HCT116 (cell line): ENCODE measurements around the gene CREBBP. TPM values are rescaled to one million over a fixed set of nuclear protein-coding genes. Genes with fewer than 3 reads are reported as not detected.

Source experiments
- ATAC-seq: fragments of 200-7000 bp; cut with Tn5 transposase; 2 replicates; pipeline ENCODE4 v1.9.1; 2020; ENCODE audit warnings: mild to moderate bottlenecking, moderate library complexity
- BruUV-seq: library from RNA; stranded (reverse); fragments of 400-500 nt; replicated peaks from 2 replicates; lab custom pipeline; 2021; lab: Mats Ljungman, UMichigan
- CTCF ChIA-PET: fragments of 300-600 bp; sonication (Branson Sonifier 250); formaldehyde crosslinking; loops from one replicate; lab custom pipeline; 2021; ENCODE audit warnings: antibody characterized with exemption; lab: Charles Lee
- POLR2A ChIA-PET: fragments of 300-600, 350-600 bp; sonication (Branson Sonifier 250); formaldehyde crosslinking; loops from one replicate; lab custom pipeline; 2021; ENCODE audit warnings: antibody characterized with exemption; lab: Charles Lee
- RAD21 ChIA-PET, 2 experiments: fragments of 300-600 bp; sonication (Branson Sonifier 250); formaldehyde crosslinking; loops; one replicate each; lab custom pipeline; 2023; ENCODE audit warnings: low total read pairs in 2 of 2; ENCODE audit not compliant: uncharacterized antibody in 2 of 2, unreplicated experiment in 2 of 2, low non-redundant PET in 1 of 2; lab: Charles Lee
- DNase-seq: peaks from one replicate; pipeline ENCODE4 v3.0.0-alpha.2; 2010; ENCODE audit warnings: low read depth, low spot score
- H2AFZ ChIP-seq: fragments of 200-600 bp; shearing (Covaris generic), sonication (generic); 2 replicates; pipeline ENCODE4 v1.6.1; 2017; ENCODE audit warnings: low read depth, mixed run types, mixed read lengths, antibody characterized with exemption, low read length; ENCODE audit not compliant: poor library complexity, severe bottlenecking
- H3K27ac ChIP-seq: 2 replicates; pipeline ENCODE4 v1.5.1; 2012; ENCODE audit warnings: low read depth, low read length
- H3K27me3 ChIP-seq: fragments of 200-600 bp; sonication (generic); 2 replicates; pipeline ENCODE4 v1.6.1; 2016; ENCODE audit warnings: mixed run types, low read length, mixed read lengths; ENCODE audit not compliant: insufficient read depth
- H3K36me3 ChIP-seq, 2 experiments: fragments of 200-500 bp in 1 of 2; fragments of 200-600 bp in 1 of 2; sonication (Bioruptor generic) in 1 of 2; sonication (generic) in 1 of 2; 2 replicates each; pipeline versions ENCODE4 v1.5.1 to v1.6.1; 2014 to 2016; ENCODE audit warnings: low read length in 2 of 2, inconsistent platforms in 1 of 2, mixed read lengths in 1 of 2, mixed run types in 1 of 2; ENCODE audit not compliant: insufficient read depth in 2 of 2, control insufficient read depth in 1 of 2
- H3K4me1 ChIP-seq, 2 experiments: fragments of 200-600 bp in 1 of 2; sonication (generic) in 1 of 2; 2 replicates each; pipeline versions ENCODE4 v1.5.1 to v1.6.1; 2012 to 2017; ENCODE audit warnings: low read length in 2 of 2, inconsistent platforms in 1 of 2, mild to moderate bottlenecking in 1 of 2, mixed read lengths in 1 of 2, mixed run types in 1 of 2, moderate library complexity in 1 of 2; ENCODE audit not compliant: insufficient read depth in 2 of 2, control insufficient read depth in 1 of 2
- H3K4me2 ChIP-seq: fragments of 200-600 bp; sonication (generic); 2 replicates; pipeline ENCODE4 v1.6.1; 2017; ENCODE audit warnings: mixed run types, low read length, mixed read lengths
- H3K4me3 ChIP-seq, 2 experiments: fragments of 200-600 bp in 1 of 2; sonication (generic) in 1 of 2; replicated peaks in 1 of 2; 2 replicates each; pipeline ENCODE4 v1.5.1; 2011 to 2016; ENCODE audit warnings: low read length in 2 of 2, control low read depth in 1 of 2, low read depth in 1 of 2, mild to moderate bottlenecking in 1 of 2, mixed read lengths in 1 of 2, mixed run types in 1 of 2
- H3K79me2 ChIP-seq: fragments of 200-600 bp; sonication (generic); 2 replicates; pipeline ENCODE4 v1.6.1; 2017; ENCODE audit warnings: mild to moderate bottlenecking, mixed run types, low read length, moderate library complexity, mixed read lengths; ENCODE audit not compliant: insufficient read depth
- H3K9ac ChIP-seq: fragments of 200-600 bp; sonication (generic); 2 replicates; pipeline ENCODE4 v1.6.1; 2016; ENCODE audit warnings: low read length, mixed read lengths
- H3K9me2 ChIP-seq: fragments of 200-600 bp; sonication (generic), shearing (Covaris generic); 2 replicates; pipeline ENCODE4 v1.6.1; 2017; ENCODE audit warnings: mixed run types, mild to moderate bottlenecking, moderate library complexity; ENCODE audit not compliant: insufficient read depth
- H3K9me3 ChIP-seq, 2 experiments: fragments of 200-500 bp in 1 of 2; fragments of 200-600 bp in 1 of 2; sonication (Bioruptor generic) in 1 of 2; sonication (generic) in 1 of 2; 2 replicates each; pipeline ENCODE4 v1.6.1; 2014 to 2017; ENCODE audit warnings: low read length in 2 of 2, mixed read lengths in 2 of 2, inconsistent platforms in 1 of 2, low read depth in 1 of 2, mild to moderate bottlenecking in 1 of 2, mixed run types in 1 of 2, moderate library complexity in 1 of 2; ENCODE audit not compliant: control insufficient read depth in 1 of 2, insufficient read depth in 1 of 2
- H4K20me1 ChIP-seq: fragments of 200-600 bp; sonication (generic), shearing (Covaris generic); 2 replicates; pipeline ENCODE4 v1.6.1; 2017; ENCODE audit warnings: mixed run types, mild to moderate bottlenecking, moderate library complexity; ENCODE audit not compliant: insufficient read depth
- ATF3 ChIP-seq: IDR thresholded peaks from 2 replicates; pipeline ENCODE4 v1.6.1; 2012
- CBX3 ChIP-seq: IDR thresholded peaks from 2 replicates; pipeline ENCODE4 v1.6.1; 2012; ENCODE audit warnings: low read depth
- CEBPB ChIP-seq: IDR thresholded peaks from 2 replicates; pipeline ENCODE4 v1.6.1; 2012; ENCODE audit warnings: low read depth
- CTCF ChIP-seq, 3 experiments: fragments of 200-600 bp in 1 of 3; sonication (generic) in 1 of 3; IDR thresholded peaks in 2 of 3; conservative IDR thresholded peaks in 1 of 3; 2 replicates each; pipeline ENCODE4 v1.5.1; 2012 to 2017; ENCODE audit warnings: low read depth in 2 of 3, low read length in 2 of 3, antibody characterized with exemption in 1 of 3, borderline replicate concordance in 1 of 3, control low read depth in 1 of 3, mild to moderate bottlenecking in 1 of 3, mixed read lengths in 1 of 3, mixed run types in 1 of 3, moderate library complexity in 1 of 3; ENCODE audit not compliant: insufficient read depth in 1 of 3
- EZH2phosphoT487 ChIP-seq: fragments of 200-600 bp; IDR thresholded peaks from 2 replicates; pipeline ENCODE4 v1.6.1; 2018; ENCODE audit warnings: antibody characterized with exemption, borderline replicate concordance
- FOSL1 ChIP-seq: IDR thresholded peaks from 2 replicates; pipeline ENCODE4 v1.6.1; 2012; ENCODE audit warnings: low read depth
- MAX ChIP-seq: IDR thresholded peaks from 2 replicates; pipeline ENCODE4 v1.6.1; 2012
- POLR2AphosphoS5 ChIP-seq: IDR thresholded peaks from 2 replicates; pipeline ENCODE4 v1.6.1; 2011; ENCODE audit warnings: mild to moderate bottlenecking, low read depth, low read length, moderate library complexity
- SRF ChIP-seq: IDR thresholded peaks from 2 replicates; pipeline ENCODE4 v1.6.1; 2012; ENCODE audit warnings: low read depth
- TCF7L2 ChIP-seq: IDR thresholded peaks from 2 replicates; pipeline ENCODE4 v1.7.0; 2011; ENCODE audit warnings: borderline replicate concordance, inconsistent platforms; ENCODE audit not compliant: insufficient read depth, insufficient read length; ENCODE audit errors: extremely low read depth
- YY1 ChIP-seq: IDR thresholded peaks from 2 replicates; pipeline ENCODE4 v1.6.1; 2011; ENCODE audit warnings: low read length, low read depth, moderate library complexity, mild to moderate bottlenecking; ENCODE audit not compliant: insufficient replicate concordance; ENCODE audit errors: extremely low read depth
- ZBTB33 ChIP-seq: IDR thresholded peaks from 2 replicates; pipeline ENCODE4 v1.6.1; 2011; ENCODE audit warnings: mild to moderate bottlenecking, low read length, moderate library complexity; ENCODE audit not compliant: insufficient replicate concordance; ENCODE audit errors: extremely low read depth
- ZNF274 ChIP-seq: fragments of 200-500 bp; sonication (Bioruptor generic); IDR thresholded peaks from 2 replicates; pipeline ENCODE4 v1.6.1; 2014; ENCODE audit warnings: mild to moderate bottlenecking, low read depth, low read length, inconsistent platforms
- intact Hi-C: fragments of 100-400 bp; cut with micrococcal nuclease; formaldehyde crosslinking; loops from 2 replicates; pipeline ENCODE4 v1.10.0; 2022
- total RNA-seq: library from RNA; stranded (reverse); gene quantifications from one replicate; pipeline ENCODE4 v1.2.1, GENCODE V29; 2021; ENCODE audit not compliant: unreplicated experiment

The CREBBP gene
- total RNA-seq, 1 experiment from 2014 or later, result 42.7 TPM

GRCh38 chr16:3762107-3762750, 118.3 kb downstream of the CREBBP start:
- Histone ChIP-seq H3K9me3 (no peaks in the 10 kb centered on the region), H3K9ac (no peak overlapping the region), H3K36me3 (peaks cover 14 to 16% of the 10 kb centered on the region in 2 experiments), H3K4me1 (no peaks in the 10 kb centered on the region), H3K4me2 (no peak overlapping the region), H2AFZ (no peak overlapping the region), H4K20me1 (no peaks in the 10 kb centered on the region), H3K27ac (no peak overlapping the region), H3K79me2 (no peaks in the 10 kb centered on the region; the same call in 1 of the 2 replicates), H3K27me3 (no peaks in the 10 kb centered on the region), H3K9me2 (no peaks in the 10 kb centered on the region), H3K4me3 (no peak overlapping the region)
- DNase-seq (no peak), ATAC-seq (no peak)
- intact Hi-C loops, result no loop called here
- CTCF ChIA-PET, result no interaction called here
- RAD21 ChIA-PET, result no interaction called here
- no TSS peak for BruUV-seq
- POLR2A ChIA-PET, result no interaction called here
- TF ChIP-seq CBX3 (no peak), ZNF274 (no peak), POLR2AphosphoS5 (no peak)

GRCh38 chr16:3761375-3762106, 119.0 kb downstream of the CREBBP start:
- Histone ChIP-seq H3K4me1 (no peaks in the 10 kb centered on the region), H2AFZ (no peak overlapping the region), H3K4me2 (no peak overlapping the region), H3K4me3 (no peak overlapping the region), H4K20me1 (no peaks in the 10 kb centered on the region), H3K36me3 (peaks cover 13 to 14% of the 10 kb centered on the region in 2 experiments), H3K27me3 (no peaks in the 10 kb centered on the region), H3K9me3 (no peaks in the 10 kb centered on the region), H3K79me2 (no peaks in the 10 kb centered on the region; the same call in 1 of the 2 replicates), H3K9me2 (no peaks in the 10 kb centered on the region), H3K27ac (no peak overlapping the region), H3K9ac (no peak overlapping the region)
- ATAC-seq, result no peak
- no TSS peak for BruUV-seq
- DNase-seq, result no peak
- POLR2A ChIA-PET, result no interaction called here
- intact Hi-C loops, result no loop called here
- CTCF ChIA-PET, result no interaction called here
- no peak for TF ChIP-seq CEBPB
- no peak for TF ChIP-seq ZBTB33
- TF ChIP-seq ATF3, result no peak
- no peak for TF ChIP-seq YY1
- no peak for TF ChIP-seq ZNF274
- TF ChIP-seq POLR2AphosphoS5, result no peak
- no peak for TF ChIP-seq MAX
- no peak for TF ChIP-seq SRF
- TF ChIP-seq EZH2phosphoT487, result no peak
- TF ChIP-seq CTCF (IDR thresholded peaks at IDR 0.05 in 2 of 3, conservative IDR thresholded peaks at IDR 0.05 in 1 of 3; ENCODE audit: borderline replicate concordance in 1 of 3, insufficient read depth in 1 of 3, low read depth in 2 of 3, low read length in 2 of 3), result no peak
- no peak for TF ChIP-seq TCF7L2
- TF ChIP-seq CBX3, result no peak
- TF ChIP-seq FOSL1, result no peak
- RAD21 ChIA-PET, result no interaction called here
